Peyer's patch (tissue), 4 donors: ENCODE measurements around the gene SHANK1. TPM values are rescaled to one million over a fixed set of nuclear protein-coding genes. Genes with fewer than 3 reads are reported as not detected.

ENCODE experiments used
- DNase-seq, 3 donors: peaks; one replicate each; pipeline ENCODE4 v3.0.0-alpha.2; 2017 to 2019
- H3K27ac ChIP-seq, 4 donors: fragments of 200-600 bp; sonication (generic); one replicate each; pipeline ENCODE4 v1.5.1; 2016 to 2019
- H3K27me3 ChIP-seq, 2 donors: fragments of 200-600 bp; sonication (generic); one replicate each; pipeline ENCODE4 v1.5.1; 2019
- H3K36me3 ChIP-seq, 3 donors: fragments of 200-600 bp; sonication (generic); one replicate each; pipeline ENCODE4 v1.5.1; 2016 to 2019
- H3K4me1 ChIP-seq, 4 donors: fragments of 200-600 bp; sonication (generic); one replicate each; pipeline ENCODE4 v1.5.1; 2016 to 2019
- H3K4me3 ChIP-seq, 4 donors: fragments of 200-600 bp; sonication (generic); 1 replicate in 3 of 4; 2 replicates in 1 of 4; pipeline ENCODE4 v1.5.1; 2016 to 2019; ENCODE audit warnings: mild to moderate bottlenecking in 1 of 4
- H3K9me3 ChIP-seq, 4 donors: fragments of 200-600 bp; sonication (generic); one replicate each; pipeline ENCODE4 v1.5.1; 2016 to 2019; ENCODE audit warnings: mild to moderate bottlenecking in 1 of 4
- POLR2A ChIP-seq, 2 donors: fragments of 450-650 bp; IDR thresholded peaks; one replicate each; pipeline ENCODE4 v1.5.1; 2017; ENCODE audit warnings: antibody characterized with exemption in 2 of 2, mild to moderate bottlenecking in 2 of 2, moderate library complexity in 2 of 2
- total RNA-seq, 4 donors: library from RNA; depleted of rRNA; stranded (reverse); fragments of >200 nt; gene quantifications; one replicate each; pipeline ENCODE4 v1.1.0, GENCODE V29; 2016
- TF ChIP-seq, protein P1 (sequence below), 6 experiments: fragments of 450-650 bp in 4 of 6; fragments of 200-600 bp in 2 of 6; sonication (generic) in 1 of 6; IDR thresholded peaks; one replicate each; pipeline ENCODE4 v1.5.1; 2017 to 2019; ENCODE audit warnings: antibody characterized with exemption in 6 of 6, mild to moderate bottlenecking in 3 of 6, moderate library complexity in 1 of 6

The SHANK1 gene
- total RNA-seq, 4 donors from 2014 or later, result 0.83 to 1.3 TPM; not detected in 2

- peaks cover 0 to 5% (median 0%) of the 10 kb centered on the region in 4 donors for H3K4me1 ChIP-seq
Observed at GRCh38 chr19:50677636-50678035, 42.0 kb downstream of the SHANK1 start.

DNA sequence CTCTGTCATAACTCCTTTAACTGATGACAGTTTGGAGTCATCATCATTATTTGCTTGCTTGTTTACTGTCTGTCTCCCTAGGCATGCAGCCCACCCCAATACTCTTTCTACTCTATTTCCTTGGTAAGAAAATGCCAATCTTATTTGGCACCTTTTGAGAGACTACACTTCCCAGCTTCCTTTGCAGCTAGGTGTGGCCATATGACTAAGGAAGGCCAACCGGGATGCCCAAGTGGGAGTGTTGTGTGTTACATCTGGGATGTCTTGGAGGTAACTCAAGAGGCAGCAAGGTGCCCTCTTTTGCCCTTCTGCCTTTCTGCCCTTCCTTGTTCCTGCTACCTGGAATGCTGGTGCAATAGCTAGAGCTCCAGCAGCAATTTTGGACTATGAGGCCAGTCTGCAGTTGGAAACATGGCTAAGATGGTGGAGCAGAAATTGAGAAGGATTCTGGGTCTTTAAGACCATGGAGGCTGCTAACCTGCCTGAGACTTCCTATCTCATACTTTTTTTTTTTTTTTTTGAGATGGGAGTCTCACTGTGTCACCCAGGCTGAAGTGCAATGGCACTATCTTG is 42.9 kb downstream of the SHANK1 start:
- Histone ChIP-seq H3K4me1 (peaks cover 0 to 5% (median 0%) of the 10 kb centered on the region in 4 donors), H3K27me3 (no peaks in the 10 kb centered on the region), H3K4me3 (no peak overlapping the region), H3K9me3 (peaks cover 0 to 3% (median 0%) of the 10 kb centered on the region in 4 donors), H3K27ac (no peak overlapping the region), H3K36me3 (no peaks in the 10 kb centered on the region)
- TF ChIP-seq, protein P1, sequence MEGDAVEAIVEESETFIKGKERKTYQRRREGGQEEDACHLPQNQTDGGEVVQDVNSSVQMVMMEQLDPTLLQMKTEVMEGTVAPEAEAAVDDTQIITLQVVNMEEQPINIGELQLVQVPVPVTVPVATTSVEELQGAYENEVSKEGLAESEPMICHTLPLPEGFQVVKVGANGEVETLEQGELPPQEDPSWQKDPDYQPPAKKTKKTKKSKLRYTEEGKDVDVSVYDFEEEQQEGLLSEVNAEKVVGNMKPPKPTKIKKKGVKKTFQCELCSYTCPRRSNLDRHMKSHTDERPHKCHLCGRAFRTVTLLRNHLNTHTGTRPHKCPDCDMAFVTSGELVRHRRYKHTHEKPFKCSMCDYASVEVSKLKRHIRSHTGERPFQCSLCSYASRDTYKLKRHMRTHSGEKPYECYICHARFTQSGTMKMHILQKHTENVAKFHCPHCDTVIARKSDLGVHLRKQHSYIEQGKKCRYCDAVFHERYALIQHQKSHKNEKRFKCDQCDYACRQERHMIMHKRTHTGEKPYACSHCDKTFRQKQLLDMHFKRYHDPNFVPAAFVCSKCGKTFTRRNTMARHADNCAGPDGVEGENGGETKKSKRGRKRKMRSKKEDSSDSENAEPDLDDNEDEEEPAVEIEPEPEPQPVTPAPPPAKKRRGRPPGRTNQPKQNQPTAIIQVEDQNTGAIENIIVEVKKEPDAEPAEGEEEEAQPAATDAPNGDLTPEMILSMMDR (IDR thresholded peaks at IDR 0.05), result no peak
- no peak for TF ChIP-seq POLR2A (IDR thresholded peaks at IDR 0.05)
- DNase-seq, result no peak

More at GRCh38 chr19:50677636-50678035, 42.0 kb downstream of the SHANK1 start:
- DNase-seq, result no peak
- H3K27ac ChIP-seq, result no peak overlapping the region
- H3K9me3 ChIP-seq, result peaks cover 0 to 3% (median 0%) of the 10 kb centered on the region in 4 donors
- no peak for TF ChIP-seq POLR2A (IDR thresholded peaks at IDR 0.05)
- TF ChIP-seq, protein P1 (IDR thresholded peaks at IDR 0.05), result no peak
- no peaks in the 10 kb centered on the region for H3K36me3 ChIP-seq
- no peak overlapping the region for H3K4me3 ChIP-seq
- H3K27me3 ChIP-seq, result no peaks in the 10 kb centered on the region

DNA sequence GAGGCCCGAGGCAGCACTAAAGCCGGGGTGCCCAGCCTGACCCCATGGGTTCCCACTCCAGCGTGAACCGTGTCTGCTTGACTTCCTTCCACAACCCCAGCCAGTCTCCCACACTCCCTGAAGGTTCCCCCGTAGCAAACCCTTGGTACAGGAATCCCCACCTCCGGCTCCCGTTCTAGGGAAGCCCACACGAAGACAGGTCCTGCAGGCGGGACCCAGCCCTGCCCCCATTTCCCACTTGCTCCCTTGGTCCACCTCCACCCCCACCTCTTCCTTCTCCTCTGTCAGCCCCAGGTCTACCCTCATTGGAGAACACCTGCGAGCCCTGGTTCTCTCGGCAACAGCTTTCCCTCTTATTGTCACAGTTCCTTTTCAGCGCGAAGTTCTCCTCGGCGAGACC is 46.5 kb downstream of the SHANK1 start:
- DNase-seq, result no peak
- no peak overlapping the region for H3K27ac ChIP-seq
- no peak overlapping the region for H3K4me3 ChIP-seq
- no peak for TF ChIP-seq POLR2A (IDR thresholded peaks at IDR 0.05)
- TF ChIP-seq, protein P1 (IDR thresholded peaks at IDR 0.05), result no peak
- peaks cover 0 to 1% (median 0%) of the 10 kb centered on the region in 4 donors for H3K4me1 ChIP-seq
- peaks cover 0 to 16% of the 10 kb centered on the region in 2 donors for H3K27me3 ChIP-seq
- H3K36me3 ChIP-seq, result no peaks in the 10 kb centered on the region
- H3K9me3 ChIP-seq, result peaks cover 0 to 3% (median 0%) of the 10 kb centered on the region in 4 donors

DNA sequence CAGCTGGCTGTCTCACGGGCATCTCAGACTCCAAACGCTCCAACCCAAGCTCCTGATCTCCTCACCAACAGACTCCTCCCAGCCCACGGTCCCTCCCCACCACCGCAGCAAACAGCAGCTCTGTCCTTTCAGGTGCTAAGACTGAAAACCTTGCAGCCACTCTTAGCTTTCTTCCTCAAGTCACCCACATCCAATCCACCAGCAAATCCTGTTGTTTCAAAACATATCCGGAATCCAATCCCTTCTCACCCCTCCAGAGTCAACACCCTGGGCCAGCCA is 49.6 kb downstream of the SHANK1 start:
- peaks cover 0 to 8% (median 0%) of the 10 kb centered on the region in 4 donors for H3K4me1 ChIP-seq
- H3K36me3 ChIP-seq, result no peaks in the 10 kb centered on the region
- no peaks in the 10 kb centered on the region for H3K9me3 ChIP-seq
- no peak for DNase-seq
- H3K27me3 ChIP-seq, result peaks cover 0 to 37% of the 10 kb centered on the region in 2 donors
- TF ChIP-seq, protein P1 (IDR thresholded peaks at IDR 0.05), result no peak
- no peak for TF ChIP-seq POLR2A (IDR thresholded peaks at IDR 0.05)
- no peak overlapping the region for H3K4me3 ChIP-seq
- H3K27ac ChIP-seq, result no peak overlapping the region

GRCh38 chr19:50669302-50670101 is 50.1 kb downstream of the SHANK1 start:
- Histone ChIP-seq H3K27me3 (peaks cover 0 to 37% of the 10 kb centered on the region in 2 donors), H3K27ac (no peak overlapping the region), H3K9me3 (no peaks in the 10 kb centered on the region), H3K4me1 (peaks cover 0 to 8% (median 0%) of the 10 kb centered on the region in 4 donors), H3K4me3 (no peak overlapping the region), H3K36me3 (no peaks in the 10 kb centered on the region)
- DNase-seq, result peak in 1 of 3 donors; percentile 57
- TF ChIP-seq, protein P1 (IDR thresholded peaks at IDR 0.05), result peak; percentile 23 to 59 (median 54)
- TF ChIP-seq POLR2A (IDR thresholded peaks at IDR 0.05), result no peak
